CD4-positive, alpha-beta T cell (primary cell): ENCODE measurements around the gene BGN. TPM values are rescaled to one million over a fixed set of nuclear protein-coding genes. Genes with fewer than 3 reads are reported as not detected.

ENCODE experiments used
- ATAC-seq: fragments of 200-7000 bp; cut with Tn5 transposase; one replicate; pipeline ENCODE4 v1.10.0; 2022; ENCODE audit warnings: mild to moderate bottlenecking; ENCODE audit not compliant: poor library complexity
- CTCF ChIA-PET: fragments of 350-600 bp; sonication (Branson Sonifier 250); formaldehyde crosslinking; loops from one replicate; lab custom pipeline; 2021; ENCODE audit warnings: antibody characterized with exemption, inconsistent platforms; lab: Charles Lee
- POLR2A ChIA-PET: fragments of 350-600 bp; sonication (Branson Sonifier 250); formaldehyde crosslinking; loops from one replicate; lab custom pipeline; 2021; ENCODE audit warnings: antibody characterized with exemption, inconsistent platforms; lab: Charles Lee
- DNase-seq, 14 experiments: peaks; one replicate each; pipeline ENCODE4 v3.0.0-alpha.2; 2013 to 2020; ENCODE audit warnings: mixed read lengths in 2 of 14
- H3K27ac ChIP-seq, 2 donors: one replicate each; pipeline versions ENCODE4 v1.5.1 to v1.7.0; 2013; ENCODE audit warnings: low read length in 2 of 2, low read depth in 1 of 2, mild to moderate bottlenecking in 1 of 2
- H3K27me3 ChIP-seq, 2 experiments: 1 replicate in 1 of 2; 2 replicates in 1 of 2; pipeline versions ENCODE4 v1.6.1 to v1.7.0; 2013; ENCODE audit warnings: low read length in 2 of 2, control low read depth in 1 of 2, mild to moderate bottlenecking in 1 of 2, moderate library complexity in 1 of 2; ENCODE audit not compliant: insufficient read depth in 2 of 2, control insufficient read depth in 1 of 2
- H3K36me3 ChIP-seq: one replicate; pipeline ENCODE4 v1.6.1; 2013; ENCODE audit warnings: low read length, control low read depth; ENCODE audit not compliant: insufficient read depth
- H3K4me1 ChIP-seq: one replicate; pipeline ENCODE4 v1.6.1; 2013; ENCODE audit warnings: low read length, control low read depth; ENCODE audit not compliant: insufficient read depth
- H3K4me3 ChIP-seq: one replicate; pipeline ENCODE4 v1.5.1; 2013; ENCODE audit warnings: mild to moderate bottlenecking, low read length, moderate library complexity
- H3K9me3 ChIP-seq, 2 experiments: 1 replicate in 1 of 2; 2 replicates in 1 of 2; pipeline versions ENCODE4 v1.6.1 to v1.7.0; 2013; ENCODE audit warnings: low read length in 2 of 2, mild to moderate bottlenecking in 2 of 2, control low read depth in 1 of 2, moderate library complexity in 1 of 2; ENCODE audit not compliant: control insufficient read depth in 1 of 2, insufficient read depth in 1 of 2
- H3K27ac Mint-ChIP-seq: one replicate; pipeline ENCODE4 v1.8.0; 2020; ENCODE audit warnings: mixed read lengths
- H3K27me3 Mint-ChIP-seq: one replicate; pipeline ENCODE4 v1.8.0; 2021; ENCODE audit warnings: mixed read lengths
- H3K36me3 Mint-ChIP-seq: one replicate; pipeline ENCODE4 v1.8.0; 2021; ENCODE audit warnings: low read depth, mixed read lengths
- H3K4me1 Mint-ChIP-seq: one replicate; pipeline ENCODE4 v1.8.0; 2021; ENCODE audit warnings: low read depth, mixed read lengths
- H3K4me3 Mint-ChIP-seq: one replicate; pipeline ENCODE4 v1.8.0; 2020; ENCODE audit warnings: mild to moderate bottlenecking, mixed read lengths
- H3K9me3 Mint-ChIP-seq: one replicate; pipeline ENCODE4 v1.8.0; 2020; ENCODE audit warnings: mixed read lengths
- intact Hi-C, 2 experiments: fragments of 100-400 bp; cut with DNase I in 1 of 2; cut with micrococcal nuclease in 1 of 2; formaldehyde crosslinking; loops; one replicate each; pipeline versions ENCODE4 v1.15.1 to v1.9.0; 2023 to 2025; cut with DNase I, micrococcal nuclease
- total RNA-seq, 174 experiments: library from RNA in 2 of 174; stranded (reverse) in 2 of 174; gene quantifications; one replicate each; pipeline ENCODE4 v1.2.3 and lab custom pipeline; 2021 to 2026
- TF ChIP-seq, protein P1 (sequence below): fragments of 200-600 bp; IDR thresholded peaks from one replicate; pipeline ENCODE4 v1.8.0; 2022; ENCODE audit warnings: antibody characterized with exemption, mild to moderate bottlenecking

The BGN gene
- total RNA-seq, 2 experiments from 2014 or later: not detected

- POLR2A ChIA-PET: no interaction called here
These were observed 719 bp upstream of the BGN start for GRCh38 chrX:153494061-153494460.

DNA sequence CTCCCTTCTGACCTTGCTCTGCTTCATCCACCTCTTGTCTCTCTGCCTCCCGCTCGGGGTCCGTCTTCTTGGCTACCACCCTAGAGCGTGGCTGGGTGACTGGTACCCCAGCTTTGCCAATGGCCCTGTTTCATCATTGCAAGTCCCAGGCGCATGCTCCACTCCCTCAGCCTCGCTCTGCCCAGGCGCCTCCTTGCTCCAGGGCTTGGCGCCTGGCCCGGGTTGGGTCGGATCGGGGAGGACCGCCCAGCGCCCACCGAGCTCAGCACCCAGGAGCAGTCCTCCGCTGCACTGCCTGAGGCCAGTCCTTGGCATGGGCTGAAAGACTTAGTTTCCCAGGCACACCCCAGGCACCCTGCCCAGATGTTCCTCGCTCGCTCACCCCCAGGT, 577 bp downstream of the BGN start:
- ChIA-PET POLR2A (no interaction called here), CTCF (no interaction called here)
- no peaks in the 10 kb centered on the region for H3K9me3 Mint-ChIP-seq
- no peak for DNase-seq
- H3K4me3 Mint-ChIP-seq: no peak overlapping the region
- Histone ChIP-seq H3K27me3 (peaks cover 2 to 5% of the 10 kb centered on the region in 2 experiments), H3K27ac (no peak overlapping the region), H3K9me3 (peaks cover 0 to 4% of the 10 kb centered on the region in 2 experiments), H3K36me3 (no peaks in the 10 kb centered on the region), H3K4me1 (no peaks in the 10 kb centered on the region), H3K4me3 (no peak overlapping the region)
- TF ChIP-seq, protein P1, sequence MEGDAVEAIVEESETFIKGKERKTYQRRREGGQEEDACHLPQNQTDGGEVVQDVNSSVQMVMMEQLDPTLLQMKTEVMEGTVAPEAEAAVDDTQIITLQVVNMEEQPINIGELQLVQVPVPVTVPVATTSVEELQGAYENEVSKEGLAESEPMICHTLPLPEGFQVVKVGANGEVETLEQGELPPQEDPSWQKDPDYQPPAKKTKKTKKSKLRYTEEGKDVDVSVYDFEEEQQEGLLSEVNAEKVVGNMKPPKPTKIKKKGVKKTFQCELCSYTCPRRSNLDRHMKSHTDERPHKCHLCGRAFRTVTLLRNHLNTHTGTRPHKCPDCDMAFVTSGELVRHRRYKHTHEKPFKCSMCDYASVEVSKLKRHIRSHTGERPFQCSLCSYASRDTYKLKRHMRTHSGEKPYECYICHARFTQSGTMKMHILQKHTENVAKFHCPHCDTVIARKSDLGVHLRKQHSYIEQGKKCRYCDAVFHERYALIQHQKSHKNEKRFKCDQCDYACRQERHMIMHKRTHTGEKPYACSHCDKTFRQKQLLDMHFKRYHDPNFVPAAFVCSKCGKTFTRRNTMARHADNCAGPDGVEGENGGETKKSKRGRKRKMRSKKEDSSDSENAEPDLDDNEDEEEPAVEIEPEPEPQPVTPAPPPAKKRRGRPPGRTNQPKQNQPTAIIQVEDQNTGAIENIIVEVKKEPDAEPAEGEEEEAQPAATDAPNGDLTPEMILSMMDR: no peak
- no peak overlapping the region for H3K27ac Mint-ChIP-seq
- no peaks in the 10 kb centered on the region for H3K4me1 Mint-ChIP-seq
- no peak for ATAC-seq
- no peaks in the 10 kb centered on the region for H3K27me3 Mint-ChIP-seq
- no peaks in the 10 kb centered on the region for H3K36me3 Mint-ChIP-seq
- intact Hi-C loops: no loop called here

More at GRCh38 chrX:153494061-153494460, 719 bp upstream of the BGN start:
- Histone ChIP-seq H3K27ac (no peak overlapping the region), H3K4me1 (no peaks in the 10 kb centered on the region), H3K27me3 (peaks cover 2 to 5% of the 10 kb centered on the region in 2 experiments), H3K36me3 (no peaks in the 10 kb centered on the region), H3K9me3 (peaks cover 0 to 4% of the 10 kb centered on the region in 2 experiments), H3K4me3 (no peak overlapping the region)
- TF ChIP-seq, protein P1: no peak
- H3K4me1 Mint-ChIP-seq: no peaks in the 10 kb centered on the region
- no peak for ATAC-seq
- H3K27me3 Mint-ChIP-seq: no peaks in the 10 kb centered on the region
- H3K9me3 Mint-ChIP-seq: no peaks in the 10 kb centered on the region
- no peak overlapping the region for H3K4me3 Mint-ChIP-seq
- intact Hi-C loops: no loop called here
- H3K36me3 Mint-ChIP-seq: no peaks in the 10 kb centered on the region
- CTCF ChIA-PET: no interaction called here
- no peak for DNase-seq
- no peak overlapping the region for H3K27ac Mint-ChIP-seq

GRCh38 chrX:153495903-153496589, 1.3 kb downstream of the BGN start:
- no peaks in the 10 kb centered on the region for H3K36me3 Mint-ChIP-seq
- ATAC-seq (no peak), DNase-seq (no peak)
- Histone ChIP-seq H3K4me1 (no peaks in the 10 kb centered on the region), H3K4me3 (no peak overlapping the region), H3K27ac (no peak overlapping the region), H3K27me3 (peaks cover 2 to 5% of the 10 kb centered on the region in 2 experiments), H3K9me3 (peaks cover 0 to 4% of the 10 kb centered on the region in 2 experiments), H3K36me3 (no peaks in the 10 kb centered on the region)
- no peaks in the 10 kb centered on the region for H3K4me1 Mint-ChIP-seq
- H3K4me3 Mint-ChIP-seq: no peak overlapping the region
- POLR2A ChIA-PET: no interaction called here
- H3K27ac Mint-ChIP-seq: no peak overlapping the region
- TF ChIP-seq, protein P1: no peak
- no peaks in the 10 kb centered on the region for H3K27me3 Mint-ChIP-seq
- intact Hi-C loops: no loop called here
- no peaks in the 10 kb centered on the region for H3K9me3 Mint-ChIP-seq
- CTCF ChIA-PET: no interaction called here
